Measurements from ENCODE around the gene IGBP1.
"Not testable (repeated sequence)": the region's sequence is repeated elsewhere in the genome, so short reads cannot be mapped to it uniquely, and the experiment has no call there.

IGBP1 gene

DNA sequence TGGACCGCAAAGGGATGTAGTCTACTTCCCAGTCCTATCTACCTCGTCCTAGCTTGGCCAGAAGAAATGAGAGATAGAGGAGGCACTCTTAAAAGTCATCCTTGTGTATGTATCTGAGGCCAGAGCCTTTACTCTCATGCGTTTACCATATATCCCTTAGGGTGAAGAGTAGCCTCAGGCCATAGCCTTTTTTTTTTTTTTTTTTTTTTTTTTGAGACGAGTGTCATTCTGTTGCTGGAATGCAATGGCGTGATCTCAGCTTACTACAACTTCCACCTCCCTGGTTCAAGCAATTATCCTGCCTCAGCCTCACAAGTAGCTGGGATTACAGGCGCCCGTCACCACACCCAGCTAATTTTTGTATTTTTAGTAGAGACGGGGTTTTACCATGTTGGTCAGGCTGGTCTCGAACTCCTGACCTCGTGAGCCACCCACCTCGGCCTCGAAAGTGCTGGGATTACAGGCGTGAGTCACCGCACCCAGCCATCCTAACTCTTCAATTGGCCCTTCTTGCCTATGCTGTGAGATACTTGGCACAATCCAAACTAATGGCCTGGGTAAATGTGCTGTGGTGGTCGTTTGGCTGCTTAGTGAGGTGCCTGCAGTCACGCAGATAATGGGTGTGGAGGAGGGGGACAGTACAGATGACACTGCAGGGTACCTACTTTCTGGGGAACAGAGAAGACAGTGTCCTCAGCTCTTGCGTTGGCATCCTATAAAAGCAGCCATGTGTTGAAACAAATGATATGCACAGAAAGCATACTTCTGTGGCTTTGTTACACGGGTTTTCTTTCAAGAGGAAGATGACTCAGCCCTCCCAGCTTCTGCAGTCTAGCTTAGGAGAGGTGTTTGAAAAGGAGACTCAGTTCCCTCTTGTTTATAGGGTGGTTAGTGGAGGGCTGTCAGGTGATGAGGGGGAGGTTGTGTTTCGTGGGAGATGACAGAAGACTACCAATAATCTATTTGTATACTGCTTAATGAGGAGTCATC is 33.6 kb downstream of the IGBP1 start:
- no peak for DNase-seq (ENCODE audit: low read depth in 2 of 3, low spot score in 2 of 3)

DNA sequence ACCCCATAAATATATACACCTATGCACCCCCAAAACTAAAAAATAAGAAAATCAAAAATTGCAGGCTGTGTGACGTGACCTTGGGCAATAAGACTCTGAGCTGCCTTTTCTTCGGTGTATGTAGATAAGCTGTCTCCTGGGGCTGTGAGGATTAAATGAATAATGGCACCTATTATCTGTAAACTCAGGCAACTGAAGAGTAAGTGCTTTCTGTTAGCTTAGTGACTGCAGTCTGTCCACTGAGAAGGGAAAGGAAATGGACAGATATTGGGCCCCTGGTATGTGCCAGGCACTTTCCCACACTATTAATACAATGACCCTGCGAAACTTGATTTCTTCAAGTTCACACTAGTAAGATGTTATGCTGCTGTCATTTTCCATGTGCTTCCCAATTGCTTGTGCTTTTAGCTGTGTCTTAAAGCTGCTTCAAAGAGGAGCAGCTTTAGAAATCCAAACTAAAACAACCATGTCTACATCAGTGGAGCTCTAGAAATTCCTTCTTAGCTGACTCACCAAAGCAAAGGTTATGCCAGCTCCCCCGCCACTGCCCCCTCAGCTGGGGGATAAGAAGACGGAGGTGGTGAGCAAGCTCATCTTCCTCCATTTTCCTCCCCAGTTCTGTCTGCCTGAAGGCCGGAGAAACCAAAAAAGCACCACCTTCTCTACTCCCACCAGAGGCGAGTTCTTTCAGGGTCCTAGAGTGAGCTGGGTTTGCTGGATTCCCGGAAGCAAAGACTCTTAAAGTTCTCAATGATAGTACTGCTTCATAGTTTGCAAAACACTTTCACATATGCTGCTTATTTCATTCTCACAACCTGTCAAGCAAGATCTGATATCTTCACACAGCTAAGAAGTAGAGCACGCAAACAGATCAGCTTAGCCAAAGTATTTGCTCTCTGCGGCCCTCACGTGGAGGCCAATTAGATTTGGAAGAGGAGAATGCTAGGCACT is 35.3 kb downstream of the IGBP1 start:
- DNase-seq (ENCODE audit: low read depth in 2 of 3, low spot score in 2 of 3) = no peak

DNA sequence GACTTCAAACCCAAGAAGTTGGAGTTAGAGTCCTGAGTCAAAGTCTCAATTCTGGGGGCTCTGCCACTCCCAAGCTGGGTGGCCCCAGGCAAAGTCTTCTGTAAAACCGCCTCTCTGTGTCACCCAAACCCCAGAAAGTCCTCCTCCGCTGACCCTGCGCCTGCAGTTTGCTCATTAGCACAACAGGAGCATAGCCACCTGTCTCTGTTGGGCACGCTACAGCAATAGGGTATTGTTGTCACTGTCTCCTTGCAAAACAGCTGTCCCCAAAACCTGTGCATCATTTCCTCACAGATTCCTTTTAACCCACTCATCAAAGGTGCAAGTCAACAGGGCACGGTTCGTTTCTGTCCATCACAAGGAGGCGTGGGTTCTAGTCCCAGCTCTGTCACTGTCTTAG is 36.0 kb downstream of the IGBP1 start:
- DNase-seq (ENCODE audit: low read depth in 2 of 3, low spot score in 2 of 3) = no peak

DNA sequence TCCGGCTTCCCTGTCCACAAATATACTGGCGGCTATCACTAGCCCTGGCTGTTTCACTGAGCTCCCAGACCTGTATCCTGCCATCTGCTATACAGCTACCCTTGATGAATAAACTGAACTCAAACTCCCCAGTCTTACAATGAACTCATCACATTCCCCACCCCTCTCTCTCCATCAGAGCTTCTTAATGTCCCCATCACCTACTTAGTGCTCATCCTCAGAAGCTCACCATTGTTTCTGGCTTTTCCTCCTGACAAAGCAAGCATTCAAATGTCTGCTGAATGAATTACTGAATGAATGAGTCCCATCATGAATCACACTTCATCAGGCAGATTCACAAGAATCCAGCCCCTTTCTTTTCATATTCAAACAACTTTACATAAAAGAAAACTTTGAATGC is 38.4 kb downstream of the IGBP1 start:
- DNase-seq (ENCODE audit: low read depth in 2 of 3, low spot score in 2 of 3) = no peak

DNA sequence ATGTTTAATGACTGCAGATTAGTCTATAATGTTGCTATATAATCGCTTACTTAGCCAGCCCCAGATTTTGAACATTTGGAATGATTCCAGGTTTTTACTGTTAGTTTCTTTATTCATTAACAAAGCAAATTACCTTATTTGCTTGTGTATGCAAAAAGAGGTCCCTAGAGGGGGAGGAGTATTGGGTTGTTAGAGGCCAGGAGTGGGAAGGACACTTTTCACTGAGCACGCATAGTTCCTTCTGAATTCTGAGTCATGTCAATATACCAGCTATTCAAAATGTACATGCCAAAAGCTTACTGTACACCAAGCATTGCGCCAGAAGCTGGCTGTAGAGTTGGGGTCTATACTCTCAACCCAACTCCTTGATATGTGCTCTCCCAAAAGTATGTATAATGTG is 39.0 kb downstream of the IGBP1 start:
- DNase-seq (ENCODE audit: low read depth in 2 of 3, low spot score in 2 of 3) = no peak

DNA sequence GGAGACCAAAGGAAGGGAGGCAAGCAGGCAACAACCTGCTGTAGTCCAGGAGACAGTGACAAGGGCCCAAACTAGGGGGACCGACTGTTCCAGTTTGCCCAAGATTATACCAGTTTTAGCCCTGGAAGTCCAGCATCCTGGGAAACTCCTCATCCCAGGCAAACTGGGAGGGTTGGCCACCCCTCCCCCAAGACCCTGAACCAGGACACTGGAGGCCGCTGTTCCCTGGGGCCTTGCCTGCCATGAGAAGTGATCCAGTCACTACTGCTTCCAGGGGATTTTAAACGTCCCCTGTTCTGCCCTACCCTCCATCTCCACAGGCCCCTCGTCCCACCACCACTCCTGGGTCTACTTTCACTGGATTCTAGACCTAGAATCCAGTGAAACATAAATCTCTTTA is 39.7 kb downstream of the IGBP1 start:
- DNase-seq (ENCODE audit: low read depth in 2 of 3, low spot score in 2 of 3) = no peak

DNA sequence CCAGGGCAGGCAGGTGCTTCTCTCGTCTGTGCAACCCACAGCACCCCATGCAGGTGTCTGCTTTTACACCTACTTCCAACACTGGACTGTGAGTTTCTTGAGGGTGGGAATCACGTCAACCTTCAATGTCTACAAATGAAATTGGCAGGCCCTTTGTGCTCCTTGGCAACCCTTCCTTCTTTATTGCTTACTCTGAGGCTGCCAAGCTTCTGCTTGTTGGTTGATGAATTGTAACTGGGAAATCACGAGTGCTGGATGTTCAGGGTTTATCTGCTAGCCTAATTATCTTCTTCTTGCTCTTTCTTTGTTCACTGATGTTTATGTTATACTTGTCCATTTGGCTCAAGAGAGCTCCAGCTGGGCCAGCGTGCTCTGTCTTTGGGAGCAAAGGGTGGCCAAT is 41.5 kb downstream of the IGBP1 start:
- no peak for DNase-seq (ENCODE audit: low read depth in 2 of 3, low spot score in 2 of 3)

DNA sequence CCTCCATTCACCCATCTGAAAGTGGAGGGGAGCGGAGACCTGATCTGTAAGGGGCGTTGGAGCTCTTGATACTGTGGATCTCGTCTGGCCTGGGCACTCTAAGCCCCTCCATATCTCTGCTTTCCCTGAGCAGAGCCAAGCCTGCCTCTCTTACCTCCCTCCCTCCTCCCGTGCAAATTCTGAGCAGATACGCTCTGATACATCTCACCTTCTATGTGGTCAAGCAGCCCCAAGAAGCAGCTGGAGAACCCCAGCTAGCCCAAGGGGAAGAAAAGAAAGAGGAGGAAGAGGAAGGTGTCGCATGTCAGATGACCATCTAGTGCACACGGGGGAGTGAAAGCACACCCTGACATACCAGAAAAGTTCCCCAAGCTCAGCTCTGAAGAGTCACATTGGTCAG is 42.1 kb downstream of the IGBP1 start:
- DNase-seq (ENCODE audit: low read depth in 2 of 3, low spot score in 2 of 3) = no peak

DNA sequence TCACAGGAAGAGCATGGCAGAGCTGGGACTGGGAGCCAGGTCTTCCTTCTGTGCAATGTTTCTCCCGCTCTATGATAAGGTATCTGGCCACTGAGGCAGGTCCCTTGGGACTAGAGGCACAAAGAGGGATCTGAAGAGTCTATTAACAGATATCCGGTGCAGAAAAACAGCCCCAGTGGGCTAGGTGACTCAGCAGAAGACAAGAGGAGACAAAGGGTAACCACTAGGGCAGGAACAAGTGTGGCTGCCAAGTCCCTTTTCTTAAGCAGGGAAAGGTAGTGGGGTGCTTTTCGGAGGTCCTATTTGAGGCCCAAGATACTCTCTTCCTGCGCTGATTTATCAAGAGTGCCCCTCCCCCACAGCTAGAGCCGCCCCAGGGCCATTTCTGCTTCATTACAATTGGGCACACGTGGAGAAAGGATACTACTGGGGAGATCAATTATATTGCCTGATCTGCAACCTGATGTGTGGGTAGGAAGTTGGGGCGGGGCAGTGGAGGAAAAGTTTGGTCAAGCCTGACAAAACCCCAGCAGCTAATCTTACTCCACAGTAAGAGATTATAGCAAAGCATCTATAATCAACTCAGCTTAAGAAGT is 43.8 kb downstream of the IGBP1 start, which contains the start of gene DGAT2L6:
Gene DGAT2L6, plus strand, starts transcription at position 546 of the 596 bp plus-strand sequence. CDS start 100 bp downstream, outside the sequence.
- no peak for DNase-seq (ENCODE audit: low read depth in 2 of 3, low spot score in 2 of 3)

DNA sequence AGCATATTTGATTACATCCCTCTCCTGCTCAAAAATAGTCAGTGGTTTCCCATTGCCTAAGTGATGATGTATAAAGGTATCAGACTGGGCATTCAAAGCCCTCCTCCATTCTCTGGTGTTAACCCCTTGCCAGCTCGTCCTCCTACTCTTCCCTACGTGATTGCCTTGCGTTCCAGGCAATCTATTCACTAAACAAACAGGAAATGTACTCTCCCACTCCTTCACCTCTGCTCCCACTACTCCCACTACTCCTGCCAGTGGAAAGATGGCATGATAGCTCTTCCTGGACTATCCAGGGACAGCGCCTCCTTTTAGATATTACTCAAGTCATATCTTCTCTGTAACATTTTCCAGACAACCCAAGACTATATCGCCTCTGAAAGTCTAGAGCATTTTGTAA is 49.8 kb downstream of the IGBP1 start:
- no peak for DNase-seq (ENCODE audit: low read depth in 2 of 3, low spot score in 2 of 3)

DNA sequence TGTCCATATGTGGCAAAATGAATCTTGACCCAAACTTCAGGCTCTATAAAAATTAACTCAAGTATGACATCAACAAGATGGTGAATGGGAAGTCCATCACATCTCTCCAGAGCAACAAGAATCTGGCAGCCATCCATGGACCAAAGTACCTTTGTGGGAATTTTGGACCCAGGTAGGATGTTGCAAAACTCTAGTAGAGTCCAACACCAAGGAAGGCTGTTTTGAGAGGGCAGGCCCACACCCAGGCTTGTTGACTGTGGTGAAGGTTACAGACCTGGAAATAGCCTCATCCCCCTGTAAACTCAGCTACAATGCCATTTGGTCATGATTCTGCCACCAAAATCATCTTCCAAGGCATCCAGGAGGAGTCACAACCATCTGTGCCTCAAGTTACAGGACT is 57.0 kb downstream of the IGBP1 start:
- no peak for DNase-seq (ENCODE audit: low read depth in 2 of 3, low spot score in 2 of 3)

DNA sequence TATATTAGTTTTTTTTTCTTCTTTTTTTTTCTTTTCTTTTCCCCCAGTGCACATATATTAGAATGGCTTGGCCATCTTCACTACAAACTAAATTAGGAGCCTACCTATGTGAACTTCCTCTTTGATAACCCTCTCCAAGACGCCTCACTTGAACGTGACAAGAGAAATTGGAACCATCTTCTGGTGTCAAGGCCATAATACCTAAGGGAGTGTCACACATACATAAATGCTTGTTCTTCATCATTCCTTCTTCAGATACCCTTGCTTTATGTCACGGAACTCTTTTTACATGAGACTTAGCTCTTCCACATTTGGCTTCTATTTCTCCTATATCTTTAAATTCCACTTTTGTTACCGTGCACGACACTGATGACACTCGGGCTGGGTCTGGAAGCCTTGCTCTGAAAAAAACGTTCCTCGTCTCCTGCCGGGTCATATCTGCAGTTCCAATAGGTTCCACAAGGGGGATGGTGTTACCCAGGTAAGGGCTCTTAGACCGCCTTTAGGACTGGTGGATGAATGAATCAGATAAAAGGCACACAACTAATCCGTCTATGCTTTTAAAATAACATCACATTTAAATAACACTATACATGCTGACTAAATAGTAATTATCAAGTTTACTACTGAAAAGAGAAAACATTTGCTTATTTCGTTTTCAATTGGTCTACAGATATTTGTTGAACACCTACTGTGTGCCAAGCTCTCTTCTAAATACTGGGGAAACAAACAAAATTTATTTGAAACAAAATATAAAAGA is 63.9 kb downstream of the IGBP1 start:
- DNase-seq (ENCODE audit: low read depth in 2 of 3, low spot score in 2 of 3) = peak in 2 of 3 experiments; percentile 27 to 45

DNA sequence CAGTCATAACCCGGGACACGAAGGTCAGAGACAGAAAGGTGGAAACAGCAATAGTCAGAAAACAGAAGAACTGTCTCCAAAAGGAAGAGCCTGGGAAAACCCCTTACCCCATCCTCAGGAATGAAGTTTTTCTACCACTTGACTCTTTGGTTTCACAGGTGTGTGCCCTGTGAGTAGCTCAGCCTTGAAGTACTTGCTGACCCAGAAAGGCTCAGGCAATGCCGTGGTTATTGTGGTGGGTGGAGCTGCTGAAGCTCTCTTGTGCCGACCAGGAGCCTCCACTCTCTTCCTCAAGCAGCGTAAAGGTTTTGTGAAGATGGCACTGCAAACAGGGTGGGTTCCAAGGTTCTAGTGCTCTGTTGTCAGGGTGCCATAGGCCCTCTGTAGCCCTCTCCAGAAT is 68.5 kb downstream of the IGBP1 start:
- DNase-seq (ENCODE audit: low read depth in 2 of 3, low spot score in 2 of 3) = no peak

DNA sequence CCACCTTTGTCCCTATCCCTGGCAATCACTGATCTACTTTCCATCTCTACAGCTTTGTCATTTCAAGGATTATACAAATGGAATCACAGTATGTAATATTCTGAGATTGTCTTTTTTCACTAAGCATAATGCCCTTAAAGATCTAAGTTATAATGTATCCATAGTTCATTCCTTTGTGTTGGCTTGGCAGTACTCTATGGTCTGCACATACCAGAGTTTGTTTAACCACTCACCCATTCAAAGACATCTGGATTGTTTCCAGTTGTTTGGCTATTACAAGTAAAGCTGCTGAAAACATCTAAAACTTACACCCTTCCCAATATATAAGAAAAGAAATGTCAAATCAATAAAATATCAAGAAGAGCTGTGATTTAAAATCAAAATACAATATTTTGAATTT is 75.2 kb downstream of the IGBP1 start:
- DNase-seq (ENCODE audit: low read depth in 2 of 3, low spot score in 2 of 3) = no peak

DNA sequence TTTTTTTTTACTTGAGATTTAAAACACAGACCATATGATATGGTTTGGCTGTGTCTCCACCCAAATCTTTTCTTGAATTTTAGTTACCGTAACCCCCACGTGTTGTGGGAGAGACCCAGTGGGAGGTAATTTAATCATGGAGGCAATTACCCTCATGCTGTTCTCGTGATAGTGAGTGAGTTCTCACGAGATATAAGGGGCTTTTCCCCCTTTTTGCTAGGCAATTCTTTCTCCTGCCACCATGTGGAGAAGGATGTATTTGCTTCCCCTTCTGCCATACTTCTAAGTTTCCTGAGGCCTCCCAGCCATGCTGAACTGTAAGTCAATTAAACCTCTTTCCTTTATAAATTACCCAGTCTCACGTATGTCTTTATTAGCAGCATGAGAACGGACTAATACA is 76.3 kb downstream of the IGBP1 start:
- DNase-seq (ENCODE audit: low read depth in 2 of 3, low spot score in 2 of 3) = not testable (repeated sequence)
